ENCODE data around the gene KANK4.
"Not testable (repeated sequence)": the region's sequence is repeated elsewhere in the genome, so short reads cannot be mapped to it uniquely, and the experiment has no call there.

The KANK4 gene

GRCh38 chr1:62229468-62229867 is 89.8 kb downstream of the KANK4 start:
- no peaks in the 10 kb centered on the region for H3K36me3 ChIP-seq (ENCODE audit: insufficient read depth, low read length)
- TF ChIP-seq POLR2AphosphoS5 (IDR thresholded peaks at IDR 0.05; ENCODE audit: borderline replicate concordance, low read depth, low read length), result no peak
- no peak for TF ChIP-seq FOXP2 (optimal IDR thresholded peaks at IDR 0.05; ENCODE audit: control extremely low read depth, extremely low read length, insufficient read depth)
- TF ChIP-seq EZH2 (IDR thresholded peaks at IDR 0.05), result no peak
- H3K9ac ChIP-seq (ENCODE audit: insufficient read length), result no peak overlapping the region
- H3K4me3 ChIP-seq, result no peak overlapping the region
- no peak for DNase-seq (ENCODE audit: low read depth, low spot score)
- no peaks in the 10 kb centered on the region for H3K9me3 ChIP-seq (ENCODE audit: low read depth, low read length)
- no peak overlapping the region for H3K27ac ChIP-seq

- Histone ChIP-seq H3K36me3 (ENCODE audit: insufficient read depth, low read length) (no peaks in the 10 kb centered on the region), H3K27ac (no peak overlapping the region), H3K9ac (ENCODE audit: insufficient read length) (no peak overlapping the region), H3K4me3 (no peak overlapping the region), H3K9me3 (ENCODE audit: low read depth, low read length) (no peaks in the 10 kb centered on the region)
- TF ChIP-seq EZH2 (IDR thresholded peaks at IDR 0.05) (no peak), FOXP2 (optimal IDR thresholded peaks at IDR 0.05; ENCODE audit: control extremely low read depth, extremely low read length, insufficient read depth) (no peak), POLR2AphosphoS5 (IDR thresholded peaks at IDR 0.05; ENCODE audit: borderline replicate concordance, low read depth, low read length) (no peak)
- no peak for DNase-seq (ENCODE audit: low read depth, low spot score)
These were observed 90.4 kb downstream of the KANK4 start for GRCh38 chr1:62228883-62229187.

GRCh38 chr1:62228136-62228882 is 90.9 kb downstream of the KANK4 start:
- H3K9ac ChIP-seq (ENCODE audit: insufficient read length), result no peak overlapping the region
- no peak overlapping the region for H3K27ac ChIP-seq

GRCh38 chr1:62227496-62227895 is 91.7 kb downstream of the KANK4 start:
- no peak overlapping the region for H3K4me3 ChIP-seq
- DNase-seq (ENCODE audit: low read depth, low spot score), result no peak
- H3K36me3 ChIP-seq (ENCODE audit: insufficient read depth, low read length), result no peaks in the 10 kb centered on the region
- no peak overlapping the region for H3K27ac ChIP-seq
- no peak for TF ChIP-seq POLR2AphosphoS5 (IDR thresholded peaks at IDR 0.05; ENCODE audit: borderline replicate concordance, low read depth, low read length)
- TF ChIP-seq FOXP2 (optimal IDR thresholded peaks at IDR 0.05; ENCODE audit: control extremely low read depth, extremely low read length, insufficient read depth), result no peak
- no peak for TF ChIP-seq EZH2 (IDR thresholded peaks at IDR 0.05)
- H3K9me3 ChIP-seq (ENCODE audit: low read depth, low read length), result no peaks in the 10 kb centered on the region
- H3K9ac ChIP-seq (ENCODE audit: insufficient read length), result no peak overlapping the region

More at GRCh38 chr1:62228136-62228882, 90.9 kb downstream of the KANK4 start:
- TF ChIP-seq POLR2AphosphoS5 (IDR thresholded peaks at IDR 0.05; ENCODE audit: borderline replicate concordance, low read depth, low read length), result no peak
- TF ChIP-seq FOXP2 (optimal IDR thresholded peaks at IDR 0.05; ENCODE audit: control extremely low read depth, extremely low read length, insufficient read depth), result no peak
- TF ChIP-seq EZH2 (IDR thresholded peaks at IDR 0.05), result no peak
- Histone ChIP-seq H3K36me3 (ENCODE audit: insufficient read depth, low read length) (no peaks in the 10 kb centered on the region), H3K9me3 (ENCODE audit: low read depth, low read length) (no peaks in the 10 kb centered on the region), H3K4me3 (no peak overlapping the region)
- no peak for DNase-seq (ENCODE audit: low read depth, low spot score)

- DNase-seq (ENCODE audit: low read depth, low spot score), result no peak
- Histone ChIP-seq H3K9me3 (ENCODE audit: low read depth, low read length) (no peaks in the 10 kb centered on the region), H3K9ac (ENCODE audit: insufficient read length) (no peak overlapping the region), H3K27ac (no peak overlapping the region), H3K36me3 (ENCODE audit: insufficient read depth, low read length) (no peaks in the 10 kb centered on the region), H3K4me3 (no peak overlapping the region)
- TF ChIP-seq EZH2 (IDR thresholded peaks at IDR 0.05) (no peak), POLR2AphosphoS5 (IDR thresholded peaks at IDR 0.05; ENCODE audit: borderline replicate concordance, low read depth, low read length) (no peak), FOXP2 (optimal IDR thresholded peaks at IDR 0.05; ENCODE audit: control extremely low read depth, extremely low read length, insufficient read depth) (no peak)
These were observed 95.1 kb downstream of the KANK4 start for GRCh38 chr1:62224182-62224581.

GRCh38 chr1:62222321-62222720 is 96.9 kb downstream of the KANK4 start:
- Histone ChIP-seq H3K9me3 (ENCODE audit: low read depth, low read length) (no peaks in the 10 kb centered on the region), H3K9ac (ENCODE audit: insufficient read length) (no peak overlapping the region), H3K4me3 (no peak overlapping the region), H3K36me3 (ENCODE audit: insufficient read depth, low read length) (no peaks in the 10 kb centered on the region), H3K27ac (no peak overlapping the region)
- DNase-seq (ENCODE audit: low read depth, low spot score), result no peak
- no peak for TF ChIP-seq FOXP2 (optimal IDR thresholded peaks at IDR 0.05; ENCODE audit: control extremely low read depth, extremely low read length, insufficient read depth)
- TF ChIP-seq EZH2 (IDR thresholded peaks at IDR 0.05), result no peak
- TF ChIP-seq POLR2AphosphoS5 (IDR thresholded peaks at IDR 0.05; ENCODE audit: borderline replicate concordance, low read depth, low read length), result no peak

GRCh38 chr1:62221171-62221570 is 98.1 kb downstream of the KANK4 start:
- Histone ChIP-seq H3K36me3 (ENCODE audit: insufficient read depth, low read length) (no peaks in the 10 kb centered on the region), H3K27ac (no peak overlapping the region), H3K4me3 (no peak overlapping the region), H3K9me3 (ENCODE audit: low read depth, low read length) (no peaks in the 10 kb centered on the region), H3K9ac (ENCODE audit: insufficient read length) (no peak overlapping the region)
- no peak for DNase-seq (ENCODE audit: low read depth, low spot score)
- TF ChIP-seq FOXP2 (optimal IDR thresholded peaks at IDR 0.05; ENCODE audit: control extremely low read depth, extremely low read length, insufficient read depth), result no peak
- no peak for TF ChIP-seq EZH2 (IDR thresholded peaks at IDR 0.05)
- TF ChIP-seq POLR2AphosphoS5 (IDR thresholded peaks at IDR 0.05; ENCODE audit: borderline replicate concordance, low read depth, low read length), result no peak

- not testable (repeated sequence) for DNase-seq (ENCODE audit: low read depth, low spot score); H3K9ac ChIP-seq (ENCODE audit: insufficient read length); H3K27ac ChIP-seq; H3K4me3 ChIP-seq; H3K36me3 ChIP-seq (ENCODE audit: insufficient read depth, low read length); H3K9me3 ChIP-seq (ENCODE audit: low read depth, low read length)
These were observed 98.8 kb downstream of the KANK4 start for GRCh38 chr1:62220456-62220855.

- Histone ChIP-seq H3K9me3 (ENCODE audit: low read depth, low read length) (no peaks in the 10 kb centered on the region), H3K27ac (no peak overlapping the region), H3K9ac (ENCODE audit: insufficient read length) (no peak overlapping the region), H3K4me3 (no peak overlapping the region), H3K36me3 (ENCODE audit: insufficient read depth, low read length) (no peaks in the 10 kb centered on the region)
- no peak for DNase-seq (ENCODE audit: low read depth, low spot score)
- TF ChIP-seq FOXP2 (optimal IDR thresholded peaks at IDR 0.05; ENCODE audit: control extremely low read depth, extremely low read length, insufficient read depth) (no peak), POLR2AphosphoS5 (IDR thresholded peaks at IDR 0.05; ENCODE audit: borderline replicate concordance, low read depth, low read length) (no peak), EZH2 (IDR thresholded peaks at IDR 0.05) (no peak)
These were observed 100.6 kb downstream of the KANK4 start for GRCh38 chr1:62218604-62219003.

All from SK-N-MC (cell line).